Measurements from ENCODE around the gene KCNS1.
"Not testable (repeated sequence)": the region's sequence is repeated elsewhere in the genome, so short reads cannot be mapped to it uniquely, and the experiment has no call there.

KCNS1 gene

GRCh38 chr20:45072066-45072465 lies 28.9 kb downstream of the KCNS1 start:
- no peak for DNase-seq

- no peak for DNase-seq
These were observed 29.8 kb downstream of the KCNS1 start for GRCh38 chr20:45070932-45071632.

GRCh38 chr20:45069261-45069660 lies 31.7 kb downstream of the KCNS1 start:
- no peak for DNase-seq

GRCh38 chr20:45067558-45067957 lies 33.4 kb downstream of the KCNS1 start:
- no peak for DNase-seq

- DNase-seq = no peak
These were observed 33.8 kb downstream of the KCNS1 start for GRCh38 chr20:45067087-45067486.

GRCh38 chr20:45066372-45066771 lies 34.6 kb downstream of the KCNS1 start:
- DNase-seq = no peak

- no peak for DNase-seq
These were observed 36.1 kb downstream of the KCNS1 start for GRCh38 chr20:45064812-45065211.

GRCh38 chr20:45063107-45063506 lies 37.8 kb downstream of the KCNS1 start:
- DNase-seq = not testable (repeated sequence)

- no peak for DNase-seq
These were observed 39.7 kb downstream of the KCNS1 start for GRCh38 chr20:45061244-45061643.

- no peak for DNase-seq
These were observed 40.6 kb downstream of the KCNS1 start for GRCh38 chr20:45060294-45060693.

GRCh38 chr20:45059022-45059728 lies 41.8 kb downstream of the KCNS1 start:
- peak; percentile 15 to 69 for DNase-seq

GRCh38 chr20:45058168-45058850 lies 42.6 kb downstream of the KCNS1 start:
- DNase-seq = no peak

GRCh38 chr20:45056473-45057173 lies 44.3 kb downstream of the KCNS1 start:
- no peak for DNase-seq

GRCh38 chr20:45055056-45055455 lies 45.9 kb downstream of the KCNS1 start:
- no peak for DNase-seq

- DNase-seq = no peak
These were observed 47.2 kb downstream of the KCNS1 start for GRCh38 chr20:45053430-45054351.

- peak in 1 of 2 donors; percentile 40 for DNase-seq
These were observed 48.1 kb downstream of the KCNS1 start for GRCh38 chr20:45052698-45053429.

- DNase-seq = no peak
These were observed 49.5 kb downstream of the KCNS1 start for GRCh38 chr20:45051204-45052060.

GRCh38 chr20:45049904-45050471 lies 50.9 kb downstream of the KCNS1 start:
- peak; percentile 64 to 82 for DNase-seq

GRCh38 chr20:45049438-45049837 lies 51.5 kb downstream of the KCNS1 start:
- DNase-seq = peak in 1 of 2 donors; percentile 33

- no peak for DNase-seq
These were observed 53.3 kb downstream of the KCNS1 start for GRCh38 chr20:45047581-45048119.
